AG04450 (cell line): ENCODE measurements around the gene CEACAM21. TPM values are rescaled to one million over a fixed set of nuclear protein-coding genes. Genes with fewer than 3 reads are reported as not detected.

Source experiments
- CTCF ChIA-PET: fragments of 300-600, 350-600 bp; formaldehyde crosslinking; extraction: SDS; loops from one replicate; lab custom pipeline; 2022; ENCODE audit warnings: antibody characterized with exemption, inconsistent platforms; lab: Charles Lee
- POLR2A ChIA-PET: fragments of 350-600 bp; formaldehyde crosslinking; extraction: SDS; loops from one replicate; lab custom pipeline; 2021; ENCODE audit warnings: antibody characterized with exemption, inconsistent platforms; lab: Yijun Ruan, JAX
- DNase-seq: peaks from one replicate; pipeline ENCODE4 v3.0.0-alpha.2; 2011; ENCODE audit warnings: low read depth, low spot score
- H3K27ac ChIP-seq: one replicate; pipeline ENCODE4 v1.5.1; 2012; ENCODE audit warnings: low read depth, low read length, control low read depth
- H3K27me3 ChIP-seq: one replicate; pipeline ENCODE4 v1.6.0; 2012; ENCODE audit warnings: low read length; ENCODE audit not compliant: control insufficient read depth, insufficient read depth
- H3K4me3 ChIP-seq: 2 replicates; pipeline ENCODE4 v1.5.1; 2011; ENCODE audit warnings: mild to moderate bottlenecking, low read depth, low read length, control low read depth
- H3K9me3 ChIP-seq: 2 replicates; pipeline ENCODE4 v1.5.1; 2012; ENCODE audit warnings: low read length; ENCODE audit not compliant: control insufficient read depth, insufficient read depth
- CTCF ChIP-seq: IDR thresholded peaks from 2 replicates; pipeline ENCODE4 v1.5.1; 2011; ENCODE audit warnings: low read depth, low read length, control low read depth, inconsistent platforms
- polyA plus RNA-seq: library from polyadenylated mRNA; depleted of rRNA; stranded (reverse); fragments of >200 nt; gene quantifications from 2 replicates; pipeline ENCODE4 v1.2.3, GENCODE V29; 2011

CEACAM21 gene
- polyA plus RNA-seq, 1 experiment: not detected

GRCh38 chr19:41587101-41587837 is 11.3 kb downstream of the CEACAM21 start:
- Histone ChIP-seq H3K27me3 (no peaks in the 10 kb centered on the region), H3K9me3 (peaks cover 5% of the 10 kb centered on the region), H3K27ac (no peak overlapping the region), H3K4me3 (no peak overlapping the region)
- no peak for DNase-seq
- CTCF ChIA-PET: interaction anchor here (0.6 to 1.3 kb wide), 3 partner anchors 9 to 18 kb away, joined by 3 to 5 read pairs (median 3); no protein-coding TSS in a partner anchor
- POLR2A ChIA-PET: no interaction called here
- no peak for TF ChIP-seq CTCF

GRCh38 chr19:41587838-41588210 is 11.9 kb downstream of the CEACAM21 start:
- no peak for DNase-seq
- Histone ChIP-seq H3K9me3 (no peaks in the 10 kb centered on the region), H3K27ac (no peak overlapping the region), H3K27me3 (no peaks in the 10 kb centered on the region), H3K4me3 (no peak overlapping the region)
- no peak for TF ChIP-seq CTCF
- ChIA-PET POLR2A (no interaction called here), CTCF (interaction anchor here (1.2 to 1.3 kb wide), 2 partner anchors 10 to 19 kb away, joined by 3 to 5 read pairs; no protein-coding TSS in a partner anchor)

GRCh38 chr19:41588497-41589209 is 12.7 kb downstream of the CEACAM21 start:
- Histone ChIP-seq H3K27ac (no peak overlapping the region), H3K9me3 (no peaks in the 10 kb centered on the region), H3K4me3 (no peak overlapping the region), H3K27me3 (no peaks in the 10 kb centered on the region)
- no peak for TF ChIP-seq CTCF
- ChIA-PET POLR2A (no interaction called here), CTCF (interaction anchor here (1.3 kb wide), 1 partner anchor 9 kb away, joined by 5 read pairs; no protein-coding TSS in a partner anchor)
- no peak for DNase-seq

- no peak for TF ChIP-seq CTCF
- CTCF ChIA-PET: no interaction called here
- no peaks in the 10 kb centered on the region for H3K9me3 ChIP-seq
- no peak overlapping the region for H3K4me3 ChIP-seq
- DNase-seq: no peak
- no peak overlapping the region for H3K27ac ChIP-seq
- POLR2A ChIA-PET: no interaction called here
- no peaks in the 10 kb centered on the region for H3K27me3 ChIP-seq
Measured at GRCh38 chr19:41589371-41589770, 13.4 kb downstream of the CEACAM21 start.

- CTCF ChIA-PET: no interaction called here
- no peak for TF ChIP-seq CTCF
- no peak for DNase-seq
- POLR2A ChIA-PET: no interaction called here
- no peaks in the 10 kb centered on the region for H3K27me3 ChIP-seq
- H3K9me3 ChIP-seq: no peaks in the 10 kb centered on the region
- H3K27ac ChIP-seq: no peak overlapping the region
- H3K4me3 ChIP-seq: no peak overlapping the region
Measured at GRCh38 chr19:41590936-41591335, 15.0 kb downstream of the CEACAM21 start.
